CD8-positive, alpha-beta memory T cell (primary cell): ENCODE measurements around the gene ITIH4. TPM values are rescaled to one million over a fixed set of nuclear protein-coding genes. Genes with fewer than 3 reads are reported as not detected.

Source experiments
- CTCF ChIA-PET: fragments of 350-600 bp; sonication (Branson Sonifier 250); formaldehyde crosslinking; loops from one replicate; lab custom pipeline; 2021; ENCODE audit warnings: antibody characterized with exemption; lab: Charles Lee
- POLR2A ChIA-PET: fragments of 350-600 bp; sonication (Branson Sonifier 250); formaldehyde crosslinking; loops from one replicate; lab custom pipeline; 2021; ENCODE audit warnings: antibody characterized with exemption; lab: Charles Lee
- DNase-seq, 5 donors: peaks; one replicate each; pipeline versions ENCODE4 v3.0.0 to v3.0.0-alpha.2; 2020 to 2022; ENCODE audit warnings: mixed read lengths in 1 of 5
- H3K27ac ChIP-seq: one replicate; pipeline ENCODE4 v1.7.0; 2013; ENCODE audit warnings: low read depth, mild to moderate bottlenecking, low read length, moderate library complexity
- H3K27me3 ChIP-seq: 2 replicates; pipeline ENCODE4 v1.7.0; 2013; ENCODE audit warnings: low read length, mild to moderate bottlenecking; ENCODE audit not compliant: insufficient read depth, poor library complexity, severe bottlenecking
- H3K36me3 ChIP-seq: 2 replicates; pipeline ENCODE4 v1.7.0; 2013; ENCODE audit warnings: mild to moderate bottlenecking, low read length, moderate library complexity; ENCODE audit not compliant: insufficient read depth
- H3K4me1 ChIP-seq: 2 replicates; pipeline ENCODE4 v1.7.0; 2013; ENCODE audit warnings: mild to moderate bottlenecking, low read length, moderate library complexity; ENCODE audit not compliant: insufficient read depth
- H3K4me3 ChIP-seq: 2 replicates; pipeline ENCODE4 v1.7.0; 2013; ENCODE audit warnings: mild to moderate bottlenecking, low read length
- H3K9me3 ChIP-seq: 2 replicates; pipeline ENCODE4 v1.7.0; 2013; ENCODE audit warnings: mild to moderate bottlenecking, low read length
- H3K27ac Mint-ChIP-seq, 8 donors: one replicate each; pipeline ENCODE4 v1.8.0; 2020 to 2021; ENCODE audit warnings: mixed read lengths in 8 of 8, mild to moderate bottlenecking in 6 of 8, inconsistent platforms in 3 of 8, moderate library complexity in 3 of 8
- H3K27me3 Mint-ChIP-seq, 2 donors: one replicate each; pipeline ENCODE4 v1.8.0; 2020 to 2021; ENCODE audit warnings: mixed read lengths in 2 of 2, mild to moderate bottlenecking in 1 of 2, moderate library complexity in 1 of 2
- H3K36me3 Mint-ChIP-seq, 3 donors: one replicate each; pipeline ENCODE4 v1.8.0; 2020 to 2021; ENCODE audit warnings: mixed read lengths in 3 of 3, inconsistent platforms in 1 of 3, mild to moderate bottlenecking in 1 of 3
- H3K4me1 Mint-ChIP-seq, 3 donors: one replicate each; pipeline ENCODE4 v1.8.0; 2020 to 2021; ENCODE audit warnings: mixed read lengths in 3 of 3, inconsistent platforms in 1 of 3, mild to moderate bottlenecking in 1 of 3
- H3K4me3 Mint-ChIP-seq, 7 donors: one replicate each; pipeline ENCODE4 v1.8.0; 2020 to 2021; ENCODE audit warnings: mixed read lengths in 7 of 7, mild to moderate bottlenecking in 6 of 7, moderate library complexity in 4 of 7, inconsistent platforms in 2 of 7
- H3K9me3 Mint-ChIP-seq, 5 donors: one replicate each; pipeline ENCODE4 v1.8.0; 2020 to 2022; ENCODE audit warnings: mixed read lengths in 5 of 5, mild to moderate bottlenecking in 3 of 5, moderate library complexity in 2 of 5, inconsistent platforms in 1 of 5
- polyA plus RNA-seq: library from polyadenylated mRNA; unstranded; fragments of 300-500 nt; fragmentation: Illumina TruSeq; gene quantifications from one replicate; pipeline ENCODE4 v1.2.3, GENCODE V29; 2021
- total RNA-seq, 2 experiments: library from RNA; stranded (reverse); gene quantifications; one replicate each; pipeline ENCODE4 v1.2.3, GENCODE V29; 2021

Gene ITIH4
- total and polyA plus RNA-seq, 3 experiments from 2014 or later: 10.9 to 11.2 TPM; not detected in 1

DNA sequence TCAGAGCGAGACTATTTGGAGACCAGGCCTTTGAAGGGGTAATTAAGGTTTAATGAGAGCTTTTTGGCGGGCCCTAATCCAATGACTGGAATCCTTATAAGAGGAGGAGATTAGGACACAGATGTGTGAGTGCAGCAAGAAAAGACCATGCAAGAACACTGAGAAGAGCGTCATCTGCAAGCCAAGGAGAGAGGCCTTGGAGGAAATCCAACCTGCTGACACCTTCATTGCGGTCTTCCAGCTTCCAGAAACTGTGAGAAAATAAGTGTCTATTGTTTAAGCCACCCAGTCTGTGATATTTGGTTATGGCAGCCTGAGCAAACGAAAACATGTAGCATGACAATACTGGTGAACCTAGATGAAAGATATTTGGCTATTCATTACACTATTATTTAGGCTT, 27.4 kb upstream of the ITIH4 start:
- H3K36me3 ChIP-seq: no peaks in the 10 kb centered on the region
- Mint-ChIP-seq H3K27ac (peak overlapping the region in 2 of 8 donors; percentile 21 to 89), H3K9me3 (no peaks in the 10 kb centered on the region), H3K4me3 (no peak overlapping the region), H3K36me3 (peaks cover 4 to 55% (median 10%) of the 10 kb centered on the region in 3 donors), H3K4me1 (peaks cover 7 to 11% (median 9%) of the 10 kb centered on the region in 3 donors), H3K27me3 (no peaks in the 10 kb centered on the region)
- CTCF ChIA-PET: no interaction called here
- H3K4me3 ChIP-seq: no peak overlapping the region
- no peaks in the 10 kb centered on the region for H3K4me1 ChIP-seq
- no peak for DNase-seq
- no peaks in the 10 kb centered on the region for H3K27me3 ChIP-seq
- no peaks in the 10 kb centered on the region for H3K9me3 ChIP-seq
- H3K27ac ChIP-seq: no peak overlapping the region
- POLR2A ChIA-PET: no interaction called here

DNA sequence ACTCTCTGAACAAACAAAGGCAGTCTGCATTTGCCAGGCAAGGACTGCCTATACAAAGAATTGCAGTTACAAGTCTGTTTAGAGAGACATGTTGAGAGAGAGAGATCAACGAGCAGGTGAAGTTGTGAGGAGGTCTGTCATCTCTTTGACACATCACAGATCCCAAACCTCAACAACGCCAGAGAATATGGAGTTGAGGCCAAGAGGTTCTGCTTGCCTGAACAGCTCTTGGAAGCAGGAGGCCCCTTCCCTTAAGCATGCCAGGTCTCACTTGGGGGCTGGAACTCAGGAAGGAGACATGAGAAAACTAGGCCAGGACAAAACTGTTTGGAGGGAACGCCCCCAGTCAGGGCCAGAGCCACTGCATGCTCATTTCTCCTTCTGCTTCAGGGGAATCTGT, 26.7 kb upstream of the ITIH4 start:
- Mint-ChIP-seq H3K9me3 (no peaks in the 10 kb centered on the region), H3K36me3 (peaks cover under 1 to 60% (median 9%) of the 10 kb centered on the region in 3 donors), H3K27ac (peak overlapping the region in 1 of 8 donors; percentile 30), H3K27me3 (no peaks in the 10 kb centered on the region), H3K4me3 (no peak overlapping the region), H3K4me1 (peaks cover 7 to 11% (median 9%) of the 10 kb centered on the region in 3 donors)
- Histone ChIP-seq H3K4me3 (no peak overlapping the region), H3K27me3 (no peaks in the 10 kb centered on the region), H3K9me3 (no peaks in the 10 kb centered on the region), H3K36me3 (peaks cover 5% of the 10 kb centered on the region), H3K27ac (no peak overlapping the region), H3K4me1 (no peaks in the 10 kb centered on the region)
- ChIA-PET CTCF (interaction anchor here (1.1 kb wide), 1 partner anchor 36 kb away, joined by 5 read pairs; no protein-coding TSS in a partner anchor), POLR2A (no interaction called here)
- no peak for DNase-seq

DNA sequence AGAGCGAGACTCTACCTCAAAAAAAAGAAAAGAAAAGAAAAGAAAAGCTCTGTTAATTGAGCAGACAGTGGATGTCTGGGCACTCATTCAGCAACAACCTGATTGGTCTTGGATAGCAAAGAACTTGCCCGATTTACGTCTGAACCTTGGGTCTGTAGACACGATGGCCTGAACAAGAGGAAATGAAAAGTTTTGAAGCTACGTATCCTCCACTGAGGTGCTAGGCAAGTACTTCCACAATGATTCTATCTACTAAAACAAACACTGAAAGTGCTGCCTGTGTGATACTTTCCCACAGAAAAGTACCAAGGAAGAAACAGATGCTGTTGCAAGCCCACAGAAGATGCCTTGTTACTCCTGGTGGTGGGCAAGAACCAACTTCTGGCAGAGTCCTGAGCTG, 26.2 kb upstream of the ITIH4 start:
- H3K27me3 Mint-ChIP-seq: no peaks in the 10 kb centered on the region
- no peak overlapping the region for H3K27ac ChIP-seq
- H3K4me1 ChIP-seq: no peaks in the 10 kb centered on the region
- H3K4me3 ChIP-seq: no peak overlapping the region
- no peaks in the 10 kb centered on the region for H3K9me3 ChIP-seq
- H3K4me1 Mint-ChIP-seq: peaks cover 6 to 11% (median 9%) of the 10 kb centered on the region in 3 donors
- peaks cover 5% of the 10 kb centered on the region for H3K36me3 ChIP-seq
- CTCF ChIA-PET: interaction anchor here (1.1 kb wide), 1 partner anchor 37 kb away, joined by 5 read pairs; no protein-coding TSS in a partner anchor
- POLR2A ChIA-PET: no interaction called here
- H3K9me3 Mint-ChIP-seq: no peaks in the 10 kb centered on the region
- H3K27ac Mint-ChIP-seq: peak overlapping the region in 3 of 8 donors; percentile 30 to 67 (median 43)
- no peaks in the 10 kb centered on the region for H3K27me3 ChIP-seq
- H3K36me3 Mint-ChIP-seq: peaks cover 4 to 63% (median 14%) of the 10 kb centered on the region in 3 donors
- no peak for DNase-seq
- no peak overlapping the region for H3K4me3 Mint-ChIP-seq

DNA sequence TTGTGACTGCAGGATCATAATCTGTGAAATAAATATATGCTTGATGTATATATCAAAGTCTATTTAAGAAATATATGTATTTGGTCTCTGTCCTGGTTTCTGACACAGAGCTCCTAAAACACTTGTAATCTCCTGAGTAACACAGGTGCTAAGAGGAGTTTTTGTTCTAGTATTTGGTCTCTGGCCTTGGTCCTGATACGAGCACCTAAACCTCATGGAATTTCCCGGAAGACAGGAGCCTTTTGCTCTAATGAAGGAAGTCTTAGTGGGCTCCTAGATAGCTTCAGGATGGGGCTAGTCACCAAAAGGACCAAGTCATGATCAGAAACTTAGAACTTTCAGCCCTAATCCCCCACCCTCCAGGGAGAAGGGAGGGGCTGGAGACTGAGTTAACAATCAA, 23.5 kb upstream of the ITIH4 start:
- Mint-ChIP-seq H3K9me3 (no peaks in the 10 kb centered on the region), H3K36me3 (peaks cover 4 to 76% (median 15%) of the 10 kb centered on the region in 3 donors), H3K27me3 (no peaks in the 10 kb centered on the region), H3K27ac (no peak overlapping the region), H3K4me3 (no peak overlapping the region), H3K4me1 (peaks cover 0 to 4% (median 0%) of the 10 kb centered on the region in 3 donors)
- no peak overlapping the region for H3K4me3 ChIP-seq
- POLR2A ChIA-PET: no interaction called here
- no peaks in the 10 kb centered on the region for H3K9me3 ChIP-seq
- H3K27ac ChIP-seq: no peak overlapping the region
- DNase-seq: no peak
- H3K27me3 ChIP-seq: no peaks in the 10 kb centered on the region
- CTCF ChIA-PET: no interaction called here
- H3K4me1 ChIP-seq: no peaks in the 10 kb centered on the region
- peaks cover 5% of the 10 kb centered on the region for H3K36me3 ChIP-seq

DNA sequence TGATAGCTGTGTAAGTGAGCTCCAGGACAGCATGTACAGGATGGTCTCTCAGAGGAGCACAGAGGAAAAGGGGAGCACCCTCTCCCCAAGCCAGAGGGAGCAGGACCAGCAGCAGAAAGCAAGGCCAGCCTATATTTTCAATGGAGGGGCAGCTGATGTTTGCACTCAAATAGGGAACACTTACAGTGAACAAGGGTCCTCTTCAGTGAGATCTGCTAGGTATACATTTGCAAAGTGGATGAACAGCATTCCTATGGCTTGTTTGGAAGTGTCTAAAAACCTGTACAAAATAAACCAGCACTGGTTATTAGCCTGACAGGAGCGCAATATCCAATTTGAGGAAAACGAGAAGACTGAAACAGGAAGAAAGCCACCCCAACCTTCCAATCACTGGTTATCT, 21.9 kb upstream of the ITIH4 start:
- no peak for DNase-seq
- Mint-ChIP-seq H3K27me3 (no peaks in the 10 kb centered on the region), H3K36me3 (peaks cover 4 to 85% (median 14%) of the 10 kb centered on the region in 3 donors), H3K4me3 (no peak overlapping the region), H3K9me3 (no peaks in the 10 kb centered on the region), H3K27ac (peak overlapping the region in 1 of 8 donors; percentile 9), H3K4me1 (peaks cover 0 to 2% (median 0%) of the 10 kb centered on the region in 3 donors)
- Histone ChIP-seq H3K27ac (no peak overlapping the region), H3K9me3 (no peaks in the 10 kb centered on the region), H3K4me1 (no peaks in the 10 kb centered on the region), H3K4me3 (no peak overlapping the region), H3K27me3 (no peaks in the 10 kb centered on the region), H3K36me3 (peaks cover 5% of the 10 kb centered on the region)
- ChIA-PET CTCF (no interaction called here), POLR2A (no interaction called here)

DNA sequence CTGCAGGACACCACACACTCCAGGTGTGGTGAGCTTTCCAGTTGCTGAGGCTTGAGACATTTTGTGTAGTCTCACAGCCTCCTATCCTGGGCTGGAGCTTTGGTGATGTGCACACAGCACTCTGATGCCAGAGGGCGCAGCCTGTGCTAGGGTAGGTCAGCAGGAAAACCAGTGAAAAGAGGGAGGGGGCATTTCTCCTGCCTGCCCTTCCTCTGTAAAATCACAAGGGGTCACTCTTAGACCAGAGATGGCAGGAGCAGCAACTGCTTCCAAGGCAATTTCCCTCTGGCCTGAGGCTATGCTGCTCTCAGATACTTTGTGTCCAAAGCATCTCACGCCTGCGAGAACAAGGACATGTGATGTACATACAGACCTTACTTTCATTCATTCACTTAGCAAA, 20.9 kb upstream of the ITIH4 start:
- H3K27ac Mint-ChIP-seq: no peak overlapping the region
- no peak overlapping the region for H3K27ac ChIP-seq
- no peaks in the 10 kb centered on the region for H3K9me3 Mint-ChIP-seq
- peaks cover 5% of the 10 kb centered on the region for H3K36me3 ChIP-seq
- peaks cover 0 to 2% (median 0%) of the 10 kb centered on the region in 3 donors for H3K4me1 Mint-ChIP-seq
- CTCF ChIA-PET: interaction anchor here (0.7 to 1.2 kb wide), 2 partner anchors 79 to 221 kb away, joined by 3 to 4 read pairs; no protein-coding TSS in a partner anchor
- no peak overlapping the region for H3K4me3 Mint-ChIP-seq
- peaks cover 4 to 91% (median 14%) of the 10 kb centered on the region in 3 donors for H3K36me3 Mint-ChIP-seq
- H3K4me3 ChIP-seq: no peak overlapping the region
- peak in 1 of 5 donors; percentile 27 for DNase-seq
- H3K27me3 Mint-ChIP-seq: peaks cover 0 to 2% of the 10 kb centered on the region in 2 donors
- POLR2A ChIA-PET: no interaction called here
- no peaks in the 10 kb centered on the region for H3K4me1 ChIP-seq
- no peaks in the 10 kb centered on the region for H3K9me3 ChIP-seq
- no peaks in the 10 kb centered on the region for H3K27me3 ChIP-seq

DNA sequence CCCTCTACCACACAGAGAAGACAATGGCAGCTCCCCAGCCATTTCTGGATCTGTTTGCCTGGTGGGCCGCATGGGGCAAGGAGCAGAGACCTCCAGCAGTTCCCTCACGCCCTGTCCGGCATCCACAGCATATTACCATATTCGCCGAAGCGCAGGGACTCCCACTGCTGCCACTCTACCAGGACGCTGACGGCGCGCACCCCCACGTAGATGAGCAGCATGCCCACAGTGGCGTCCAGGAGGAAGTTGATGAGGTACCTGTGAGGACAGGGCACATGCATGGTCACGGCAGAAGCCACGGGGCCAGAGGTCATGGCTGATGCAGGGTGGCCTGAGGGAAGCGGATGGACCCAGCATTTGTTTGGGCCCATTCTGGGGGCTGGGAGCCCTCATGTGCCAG, 19.2 kb upstream of the ITIH4 start:
- Histone ChIP-seq H3K27me3 (no peaks in the 10 kb centered on the region), H3K36me3 (peaks cover 5% of the 10 kb centered on the region), H3K4me3 (no peak overlapping the region), H3K4me1 (no peaks in the 10 kb centered on the region), H3K27ac (no peak overlapping the region), H3K9me3 (no peaks in the 10 kb centered on the region)
- Mint-ChIP-seq H3K9me3 (no peaks in the 10 kb centered on the region), H3K4me1 (no peaks in the 10 kb centered on the region), H3K36me3 (peaks cover 5 to 80% (median 10%) of the 10 kb centered on the region in 3 donors), H3K4me3 (no peak overlapping the region), H3K27me3 (peaks cover 0 to 2% of the 10 kb centered on the region in 2 donors), H3K27ac (peak overlapping the region in 1 of 8 donors; percentile 55)
- DNase-seq: no peak
- POLR2A ChIA-PET: no interaction called here
- CTCF ChIA-PET: interaction anchor here (1.5 to 1.7 kb wide), 2 partner anchors 43 to 347 kb away, joined by 3 to 5 read pairs; no protein-coding TSS in a partner anchor

DNA sequence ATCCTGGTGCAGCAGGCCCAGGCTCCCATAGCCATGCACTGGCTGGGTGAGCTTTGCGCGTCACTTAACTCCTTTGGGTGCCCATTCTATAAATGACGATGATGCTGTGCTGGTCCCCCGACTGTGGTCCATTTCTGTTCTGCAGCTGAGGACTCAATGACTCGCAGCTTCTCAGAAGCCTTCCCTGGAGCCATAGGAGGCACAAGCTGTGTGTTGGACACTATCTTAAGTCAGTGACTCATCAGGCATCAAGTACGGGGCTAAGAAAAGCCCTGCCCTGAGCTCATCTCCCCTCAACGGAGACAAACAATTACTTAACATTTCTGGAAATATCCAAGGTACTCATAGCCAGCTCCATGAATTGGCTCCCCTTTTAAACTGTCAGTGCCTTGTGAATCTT, 18.1 kb upstream of the ITIH4 start:
- Histone ChIP-seq H3K9me3 (no peaks in the 10 kb centered on the region), H3K27ac (no peak overlapping the region), H3K4me3 (no peak overlapping the region), H3K27me3 (no peaks in the 10 kb centered on the region), H3K36me3 (peaks cover 5% of the 10 kb centered on the region), H3K4me1 (no peaks in the 10 kb centered on the region)
- ChIA-PET CTCF (interaction anchor here (1.5 to 1.7 kb wide), 2 partner anchors 44 to 348 kb away, joined by 3 to 5 read pairs; no protein-coding TSS in a partner anchor), POLR2A (no interaction called here)
- Mint-ChIP-seq H3K4me3 (no peak overlapping the region), H3K36me3 (peaks cover 10 to 81% (median 12%) of the 10 kb centered on the region in 3 donors), H3K4me1 (no peaks in the 10 kb centered on the region), H3K9me3 (no peaks in the 10 kb centered on the region), H3K27ac (peak overlapping the region in 1 of 8 donors; percentile 64), H3K27me3 (peaks cover 0 to 2% of the 10 kb centered on the region in 2 donors)
- DNase-seq: no peak
